IMR-90 (cell line): Measurements from ENCODE around the gene NGFR. TPM values are rescaled to one million over a fixed set of nuclear protein-coding genes. Genes with fewer than 3 reads are reported as not detected.

Experiments used
- ATAC-seq: fragments of 200-7000 bp; cut with Tn5 transposase; 2 replicates; pipeline ENCODE4 v1.9.1; 2020; ENCODE audit warnings: low read depth, mild to moderate bottlenecking, moderate library complexity
- BruUV-seq: library from RNA; stranded (reverse); fragments of 400-500 nt; replicated peaks from 2 replicates; lab custom pipeline; 2021; lab: Mats Ljungman, UMichigan
- CTCF ChIA-PET: fragments of 300-600 bp; formaldehyde crosslinking; extraction: SDS; loops from one replicate; lab custom pipeline; 2021; ENCODE audit warnings: antibody characterized with exemption; lab: Yijun Ruan, JAX
- POLR2A ChIA-PET: fragments of 300-600 bp; sonication (Branson Sonifier 250); formaldehyde crosslinking; loops from one replicate; lab custom pipeline; 2022; ENCODE audit warnings: antibody characterized with exemption; ENCODE audit not compliant: unreplicated experiment; lab: Charles Lee
- DNase-seq: peaks from one replicate; pipeline ENCODE4 v3.0.0; 2013
- H2AFZ ChIP-seq: replicated peaks from 2 replicates; pipeline ENCODE3; 2013; ENCODE audit warnings: low read length, mild to moderate bottlenecking; ENCODE audit not compliant: poor library complexity
- H2AK5ac ChIP-seq: 2 replicates; pipeline ENCODE4 v1.6.1; 2013; ENCODE audit warnings: low read depth, low read length, inconsistent platforms
- H2AK9ac ChIP-seq: replicated peaks from 2 replicates; pipeline ENCODE3; 2013; ENCODE audit warnings: mild to moderate bottlenecking, low read depth, low read length, moderate library complexity; ENCODE audit not compliant: poor library complexity
- H2BK120ac ChIP-seq: 2 replicates; pipeline ENCODE4 v1.6.1; 2013; ENCODE audit warnings: low read depth, low read length, inconsistent platforms
- H2BK15ac ChIP-seq: 3 replicates; pipeline ENCODE4 v1.6.1; 2013; ENCODE audit warnings: low read depth, low read length, inconsistent platforms
- H2BK20ac ChIP-seq: 2 replicates; pipeline ENCODE4 v1.6.1; 2013; ENCODE audit warnings: low read depth, mild to moderate bottlenecking, inconsistent platforms, low read length, moderate library complexity
- H2BK5ac ChIP-seq: 2 replicates; pipeline ENCODE4 v1.6.1; 2013; ENCODE audit warnings: mild to moderate bottlenecking, low read depth, low read length, inconsistent platforms; ENCODE audit not compliant: poor library complexity, severe bottlenecking
- H3K14ac ChIP-seq: replicated peaks from 2 replicates; pipeline ENCODE4 v1.6.1; 2013; ENCODE audit warnings: low read depth, low read length, inconsistent platforms
- H3K18ac ChIP-seq: 2 replicates; pipeline ENCODE4 v1.6.1; 2013; ENCODE audit warnings: low read depth, low read length, control low read depth
- H3K23ac ChIP-seq: 2 replicates; pipeline ENCODE4 v1.6.1; 2013; ENCODE audit warnings: low read depth, low read length, inconsistent platforms
- H3K27ac ChIP-seq: 2 replicates; pipeline ENCODE4 v1.5.1; 2013; ENCODE audit warnings: mild to moderate bottlenecking, control low read depth, low read length; ENCODE audit not compliant: insufficient read depth
- H3K27me3 ChIP-seq: 2 replicates; pipeline ENCODE4 v1.6.1; 2013; ENCODE audit warnings: low read length; ENCODE audit not compliant: control insufficient read depth, insufficient read depth
- H3K36me3 ChIP-seq: 2 replicates; pipeline ENCODE4 v1.6.1; 2013; ENCODE audit warnings: low read length, mixed read lengths; ENCODE audit not compliant: control insufficient read depth, insufficient read depth
- H3K4ac ChIP-seq: 2 replicates; pipeline ENCODE4 v1.6.1; 2013; ENCODE audit warnings: low read depth, low read length, inconsistent platforms
- H3K4me1 ChIP-seq: 2 replicates; pipeline ENCODE4 v1.6.1; 2013; ENCODE audit warnings: low read length, mixed read lengths; ENCODE audit not compliant: control insufficient read depth, insufficient read depth
- H3K4me2 ChIP-seq: 2 replicates; pipeline ENCODE4 v1.6.1; 2013; ENCODE audit warnings: low read depth, mild to moderate bottlenecking, control low read depth, low read length, moderate library complexity
- H3K4me3 ChIP-seq: 2 replicates; pipeline ENCODE4 v1.5.1; 2013; ENCODE audit warnings: low read depth, mild to moderate bottlenecking, control low read depth, low read length, moderate library complexity; ENCODE audit not compliant: insufficient read depth
- H3K56ac ChIP-seq: 2 replicates; pipeline ENCODE4 v1.6.1; 2013; ENCODE audit warnings: low read length, inconsistent platforms; ENCODE audit not compliant: insufficient read depth; ENCODE audit errors: extremely low read depth
- H3K79me1 ChIP-seq, 2 experiments: 2 replicates each; pipeline ENCODE4 v1.6.1; 2013; ENCODE audit warnings: low read length in 2 of 2, inconsistent platforms in 1 of 2, low read depth in 1 of 2
- H3K9ac ChIP-seq: 2 replicates; pipeline ENCODE4 v1.6.1; 2013; ENCODE audit warnings: low read depth, low read length, control low read depth
- H3K9me1 ChIP-seq: 2 replicates; pipeline ENCODE4 v1.6.1; 2013; ENCODE audit warnings: low read length, inconsistent platforms; ENCODE audit not compliant: insufficient read depth
- H3K9me3 ChIP-seq: 2 replicates; pipeline ENCODE4 v1.6.1; 2013; ENCODE audit warnings: low read length; ENCODE audit not compliant: control insufficient read depth, insufficient read depth
- H4K20me1 ChIP-seq: 2 replicates; pipeline ENCODE4 v1.6.1; 2013; ENCODE audit warnings: low read length, inconsistent platforms; ENCODE audit not compliant: insufficient read depth
- H4K5ac ChIP-seq: 2 replicates; pipeline ENCODE4 v1.6.1; 2013; ENCODE audit warnings: mild to moderate bottlenecking, low read depth, low read length, control low read depth
- H4K8ac ChIP-seq, 2 experiments: 2 replicates each; pipeline ENCODE4 v1.6.1; 2013; ENCODE audit warnings: low read depth in 2 of 2, low read length in 2 of 2, control low read depth in 1 of 2, inconsistent platforms in 1 of 2
- H4K91ac ChIP-seq: 2 replicates; pipeline ENCODE4 v1.6.1; 2013; ENCODE audit warnings: low read depth, low read length, inconsistent platforms; ENCODE audit not compliant: insufficient read depth
- FOS ChIP-seq: fragments of 150-350 bp; IDR thresholded peaks from 2 replicates; pipeline ENCODE4 v1.6.1; 2016; ENCODE audit warnings: low read depth, low read length
- MAFK ChIP-seq: IDR thresholded peaks from 2 replicates; pipeline ENCODE4 v1.6.1; 2012; ENCODE audit warnings: low read depth, low read length, improper control_type of control experiment
- POLR2A ChIP-seq: IDR thresholded peaks from 2 replicates; pipeline ENCODE4 v1.6.1; 2012; ENCODE audit warnings: mild to moderate bottlenecking, low read depth, low read length
- RFX5 ChIP-seq: IDR thresholded peaks from 2 replicates; pipeline ENCODE4 v1.8.0; 2012; ENCODE audit warnings: low read depth, mild to moderate bottlenecking, low read length, moderate library complexity
- WGBS, 2 experiments: methylation state at CpG; one replicate each; pipeline versions ENCODE4 v1.1.5 to v1.1.7; 2013; ENCODE audit warnings: missing lambda C conversion rate in 2 of 2; ENCODE audit not compliant: insufficient read length in 1 of 2; ENCODE audit errors: extremely low coverage in 2 of 2; 5-methylcytosine and 5-hydroxymethylcytosine counted together
- dilution Hi-C: fragments of 300-500 bp; cut with HindIII; formaldehyde crosslinking; loops from one replicate; pipeline ENCODE4 v1.14.3; 2018; ENCODE audit warnings: low sequenced_read_pairs; ENCODE audit not compliant: unreplicated experiment
- in situ Hi-C: fragments of 300-500 bp; cut with MboI; formaldehyde crosslinking; loops from 3 replicates; pipeline ENCODE4 v1.14.3; 2019; ENCODE audit warnings: low sequenced_read_pairs, inconsistent platforms, mixed read lengths
- intact Hi-C: fragments of 100-400 bp; cut with micrococcal nuclease; formaldehyde crosslinking; loops from 2 replicates; pipeline ENCODE4 v1.10.0; 2022
- polyA plus RNA-seq, 3 experiments: library from polyadenylated mRNA; depleted of rRNA; stranded (reverse); fragments of >200 nt; gene quantifications; 2 replicates each; pipeline ENCODE4 v1.2.3, GENCODE V29; 2012; ENCODE audit warnings: low replicate concordance in 1 of 3
- total RNA-seq: library from RNA; depleted of rRNA; stranded (reverse); fragments of >200 nt; gene quantifications from 2 replicates; pipeline ENCODE4 v1.2.3, GENCODE V29; 2012

NGFR gene
- total and polyA plus RNA-seq, 2 of the 4 experiments (the other 2 are of a cell fraction), result 0.15 to 0.18 TPM

GRCh38 chr17:49486012-49486641 lies 9.0 kb upstream of the NGFR start:
- Histone ChIP-seq H4K91ac (no peak overlapping the region), H3K9me1 (no peaks in the 10 kb centered on the region), H4K8ac (no peak overlapping the region), H3K4ac (no peak overlapping the region), H3K79me1 (no peaks in the 10 kb centered on the region), H3K4me1 (no peaks in the 10 kb centered on the region), H3K27me3 (peaks cover 89% of the 10 kb centered on the region), H2BK20ac (no peak overlapping the region), H3K36me3 (no peaks in the 10 kb centered on the region), H3K18ac (no peak overlapping the region), H2AK9ac (no peak overlapping the region), H3K9ac (no peak overlapping the region), H3K4me3 (no peak overlapping the region), H2AK5ac (no peak overlapping the region), H3K27ac (no peak overlapping the region), H3K14ac (no peak overlapping the region), H2AFZ (peak overlapping the region; percentile 5), H3K56ac (no peak overlapping the region), H4K20me1 (no peaks in the 10 kb centered on the region), H2BK15ac (no peak overlapping the region), H3K9me3 (no peaks in the 10 kb centered on the region), H2BK120ac (no peak overlapping the region), H3K23ac (no peak overlapping the region), H4K5ac (no peak overlapping the region), H3K4me2 (no peak overlapping the region), H2BK5ac (no peak overlapping the region)
- DNase-seq, result no peak
- ChIA-PET POLR2A (no interaction called here), CTCF (interaction anchor here (1.8 kb wide), 1 partner anchor 11 kb away, joined by 5 read pairs; no protein-coding TSS in a partner anchor)
- ATAC-seq, result no peak
- no CpG with 5 or more reads among the region's 13 CpGs for WGBS, 2 experiments
- no TSS peak for BruUV-seq
- in situ Hi-C loops, result no loop called here
- no peak for TF ChIP-seq FOS
- no peak for TF ChIP-seq POLR2A
- TF ChIP-seq RFX5, result no peak
- no peak for TF ChIP-seq MAFK
- dilution Hi-C loops, result no loop called here
- intact Hi-C loops, result no loop called here
